Thyroid gland (tissue), 4 donors: Measurements from ENCODE around the gene MYBBP1A. TPM values are rescaled to one million over a fixed set of nuclear protein-coding genes. Genes with fewer than 3 reads are reported as not detected.
A peak's percentile ranks its signal among the peaks of the same experiment; 100 is the strongest.

Experiments used
- DNase-seq, 2 donors: peaks; one replicate each; pipeline ENCODE4 v3.0.0-alpha.2; 2019
- H3K27ac ChIP-seq, 3 donors: fragments of 200-600 bp; sonication (generic); 1 replicate in 2 of 3; 2 replicates in 1 of 3; pipeline ENCODE4 v1.5.1; 2016 to 2019; ENCODE audit warnings: mild to moderate bottlenecking in 1 of 3, moderate library complexity in 1 of 3
- H3K27me3 ChIP-seq: fragments of 200-600 bp; sonication (generic); one replicate; pipeline ENCODE4 v1.5.1; 2019
- H3K36me3 ChIP-seq, 2 donors: fragments of 200-600 bp; sonication (generic); one replicate each; pipeline ENCODE4 v1.5.1; 2016 to 2019
- H3K4me1 ChIP-seq, 2 donors: fragments of 200-600 bp; sonication (generic); one replicate each; pipeline ENCODE4 v1.5.1; 2017 to 2019
- H3K4me3 ChIP-seq, 3 donors: fragments of 200-600 bp; sonication (generic); replicated peaks in 1 of 3; 1 replicate in 2 of 3; 2 replicates in 1 of 3; pipeline ENCODE4 v1.5.1; 2016; ENCODE audit warnings: mild to moderate bottlenecking in 1 of 3
- H3K9me3 ChIP-seq: fragments of 200-600 bp; sonication (generic); one replicate; pipeline ENCODE4 v1.5.1; 2017
- POLR2A ChIP-seq, 2 donors: fragments of 450-650 bp; IDR thresholded peaks; one replicate each; pipeline ENCODE4 v1.6.1; 2017; ENCODE audit warnings: antibody characterized with exemption in 2 of 2, mild to moderate bottlenecking in 2 of 2, moderate library complexity in 1 of 2
- WGBS, 2 donors: methylation state at CpG; one replicate each; pipeline ENCODE4 v1.1.5; 2017; 5-methylcytosine and 5-hydroxymethylcytosine counted together
- intact Hi-C: fragments of 100-400 bp; cut with DNase I; formaldehyde crosslinking; loops from one replicate; pipeline ENCODE4 v1.15.1; 2023
- total RNA-seq, 4 donors: library from RNA; depleted of rRNA; stranded (reverse); fragments of >200 nt; gene quantifications; one replicate each; pipeline ENCODE4 v1.2.3, GENCODE V29; 2016
- TF ChIP-seq, protein P1 (sequence below), 6 experiments: fragments of 200-600 bp in 3 of 6; fragments of 450-650 bp in 3 of 6; sonication (generic) in 3 of 6; IDR thresholded peaks; one replicate each; pipeline ENCODE4 v1.5.1; 2016 to 2019; ENCODE audit warnings: antibody characterized with exemption in 6 of 6, mild to moderate bottlenecking in 2 of 6, inconsistent platforms in 1 of 6, moderate library complexity in 1 of 6

Gene MYBBP1A
- total RNA-seq, 4 donors from 2014 or later: 23.5 to 50.2 (median 37.6) TPM

DNA sequence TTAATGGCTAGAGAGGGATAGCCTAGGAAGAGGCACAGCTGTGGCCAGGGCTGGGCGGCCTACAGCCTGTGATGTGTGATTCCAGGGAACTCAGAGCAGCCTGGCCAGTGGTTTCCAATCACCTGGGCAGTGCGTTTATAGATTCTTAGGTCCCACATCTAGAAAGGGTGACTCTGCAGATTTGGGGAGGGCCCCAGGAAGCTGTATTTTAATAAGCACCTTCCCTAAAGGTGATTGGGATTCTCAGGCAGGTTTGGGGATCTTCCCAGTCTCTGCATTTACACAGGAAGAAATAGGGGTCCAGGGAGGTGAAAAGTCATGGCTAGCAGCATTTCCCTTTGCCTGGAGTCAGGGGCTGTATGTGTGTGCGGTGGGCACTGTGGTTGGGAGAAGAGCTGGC, 47.0 kb downstream of the MYBBP1A start:
- no peak for DNase-seq
- Histone ChIP-seq H3K27ac (peak overlapping the region in 1 of 3 donors; percentile 6), H3K4me3 (no peak overlapping the region), H3K9me3 (no peaks in the 10 kb centered on the region), H3K27me3 (no peaks in the 10 kb centered on the region), H3K4me1 (peaks cover under 1 to 58% of the 10 kb centered on the region in 2 donors), H3K36me3 (no peaks in the 10 kb centered on the region)
- WGBS, 2 donors: 93 to 96% methylated on average over 3 of the region's 3 CpGs
- intact Hi-C loops: no loop called here
- TF ChIP-seq, protein P1, sequence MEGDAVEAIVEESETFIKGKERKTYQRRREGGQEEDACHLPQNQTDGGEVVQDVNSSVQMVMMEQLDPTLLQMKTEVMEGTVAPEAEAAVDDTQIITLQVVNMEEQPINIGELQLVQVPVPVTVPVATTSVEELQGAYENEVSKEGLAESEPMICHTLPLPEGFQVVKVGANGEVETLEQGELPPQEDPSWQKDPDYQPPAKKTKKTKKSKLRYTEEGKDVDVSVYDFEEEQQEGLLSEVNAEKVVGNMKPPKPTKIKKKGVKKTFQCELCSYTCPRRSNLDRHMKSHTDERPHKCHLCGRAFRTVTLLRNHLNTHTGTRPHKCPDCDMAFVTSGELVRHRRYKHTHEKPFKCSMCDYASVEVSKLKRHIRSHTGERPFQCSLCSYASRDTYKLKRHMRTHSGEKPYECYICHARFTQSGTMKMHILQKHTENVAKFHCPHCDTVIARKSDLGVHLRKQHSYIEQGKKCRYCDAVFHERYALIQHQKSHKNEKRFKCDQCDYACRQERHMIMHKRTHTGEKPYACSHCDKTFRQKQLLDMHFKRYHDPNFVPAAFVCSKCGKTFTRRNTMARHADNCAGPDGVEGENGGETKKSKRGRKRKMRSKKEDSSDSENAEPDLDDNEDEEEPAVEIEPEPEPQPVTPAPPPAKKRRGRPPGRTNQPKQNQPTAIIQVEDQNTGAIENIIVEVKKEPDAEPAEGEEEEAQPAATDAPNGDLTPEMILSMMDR (IDR thresholded peaks at IDR 0.05): no peak
- TF ChIP-seq POLR2A (IDR thresholded peaks at IDR 0.05): no peak

DNA sequence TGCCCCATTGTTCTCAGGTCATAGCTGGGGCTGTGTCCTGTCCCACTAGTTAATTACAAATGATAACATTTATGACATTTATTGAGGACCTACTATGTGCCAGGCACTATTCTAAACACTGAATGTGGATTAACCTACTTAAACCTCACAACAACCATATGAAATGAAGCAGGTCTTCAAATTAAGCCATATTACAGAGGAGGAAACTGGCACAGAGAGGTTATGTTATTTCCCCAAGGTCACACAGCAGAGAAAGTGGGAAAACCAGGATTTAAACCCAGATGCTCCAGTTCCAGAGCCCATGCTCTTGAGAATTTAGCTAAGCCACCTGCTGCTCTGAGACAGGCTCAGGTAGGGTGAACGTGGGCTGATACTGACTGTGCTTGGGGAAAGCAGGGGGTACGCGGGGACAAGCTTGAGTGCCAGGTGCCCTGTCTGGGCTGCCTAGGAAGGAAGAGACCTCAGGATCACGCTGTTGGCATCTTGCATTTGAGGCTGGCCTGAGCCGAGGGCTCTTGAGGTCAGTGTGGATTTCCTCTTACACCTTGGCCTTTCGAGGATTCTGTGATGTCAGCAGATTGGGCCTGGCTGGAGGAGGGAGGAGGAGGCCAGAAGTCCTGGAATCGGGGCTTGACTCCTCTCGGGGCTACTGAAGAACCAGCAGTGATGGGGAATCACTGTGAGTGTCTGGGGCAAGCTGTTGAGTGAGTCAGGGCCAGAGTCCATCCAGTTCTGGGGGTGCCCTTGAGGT, 47.6 kb downstream of the MYBBP1A start:
- DNase-seq: no peak
- Histone ChIP-seq H3K4me3 (no peak overlapping the region), H3K27ac (peak overlapping the region in 1 of 3 donors; percentile 6), H3K9me3 (no peaks in the 10 kb centered on the region), H3K4me1 (peaks cover 7 to 62% of the 10 kb centered on the region in 2 donors), H3K27me3 (no peaks in the 10 kb centered on the region), H3K36me3 (no peaks in the 10 kb centered on the region)
- no peak for TF ChIP-seq POLR2A (IDR thresholded peaks at IDR 0.05)
- TF ChIP-seq, protein P1 (IDR thresholded peaks at IDR 0.05): no peak
- WGBS, 2 donors: 72 to 82% methylated on average over 6 to 8 of the region's 8 CpGs
- intact Hi-C loops: no loop called here

DNA sequence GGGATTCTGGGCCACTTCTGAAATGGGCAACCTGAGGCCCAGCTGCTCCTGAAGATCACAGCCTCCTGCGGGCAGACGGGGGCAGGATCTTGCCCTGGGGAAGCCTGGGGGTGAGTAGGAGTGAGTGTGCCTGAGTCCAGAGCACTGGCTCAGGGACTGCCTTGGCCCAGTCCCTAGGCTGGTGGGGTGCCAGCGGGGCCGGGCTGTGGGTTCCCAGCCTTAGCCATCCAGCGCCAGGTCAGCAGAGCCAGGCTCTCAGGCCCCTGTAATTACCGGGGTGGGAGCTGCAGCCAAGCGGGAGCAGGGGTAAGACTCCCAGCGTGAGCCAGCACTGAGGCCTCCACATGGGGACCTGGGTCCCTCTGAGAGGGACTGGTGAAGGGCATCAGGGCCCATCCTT, 48.3 kb downstream of the MYBBP1A start:
- Histone ChIP-seq H3K27me3 (no peaks in the 10 kb centered on the region), H3K9me3 (no peaks in the 10 kb centered on the region), H3K27ac (no peak overlapping the region), H3K4me3 (no peak overlapping the region), H3K4me1 (peaks cover 7 to 59% of the 10 kb centered on the region in 2 donors), H3K36me3 (no peaks in the 10 kb centered on the region)
- intact Hi-C loops: no loop called here
- WGBS, 2 donors: 81 to 100% methylated on average over 1 to 5 of the region's 8 CpGs
- no peak for DNase-seq
- TF ChIP-seq, protein P1 (IDR thresholded peaks at IDR 0.05): no peak

DNA sequence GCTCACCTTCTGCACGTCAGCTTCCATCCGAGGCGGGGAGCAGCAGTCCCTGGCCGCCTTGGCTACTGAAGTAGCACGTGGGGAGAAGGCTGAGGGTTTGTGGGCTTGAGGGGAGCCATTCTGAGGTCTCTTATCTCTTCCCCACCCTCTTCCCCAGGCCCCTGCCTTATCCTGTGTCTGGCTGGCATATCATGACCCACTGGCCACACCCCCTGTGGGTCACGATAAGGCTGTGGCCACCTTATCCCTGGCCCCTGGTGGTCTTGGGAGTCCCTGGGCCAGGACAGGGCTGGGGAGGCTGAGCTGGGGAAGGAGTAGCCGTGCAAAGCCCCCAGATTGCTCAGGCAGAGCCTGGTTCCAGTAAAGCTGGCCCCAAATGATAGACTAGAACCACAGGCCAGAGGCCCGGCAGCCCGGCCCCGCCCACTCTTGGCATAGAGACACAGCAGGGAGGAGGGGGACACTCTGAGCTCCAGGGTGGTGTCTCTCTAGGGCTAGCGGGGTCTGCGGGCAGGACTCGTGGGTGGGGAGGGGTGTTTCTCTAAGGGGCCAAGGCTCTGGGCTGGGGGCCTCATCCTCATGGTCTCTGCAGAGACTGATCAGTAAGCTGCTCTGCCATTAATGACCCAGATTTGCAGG, 48.9 kb downstream of the MYBBP1A start:
- Histone ChIP-seq H3K27ac (peak overlapping the region in 1 of 3 donors; percentile 28), H3K27me3 (no peaks in the 10 kb centered on the region), H3K4me3 (no peak overlapping the region), H3K9me3 (no peaks in the 10 kb centered on the region), H3K4me1 (peaks cover 7 to 59% of the 10 kb centered on the region in 2 donors), H3K36me3 (no peaks in the 10 kb centered on the region)
- intact Hi-C loops: no loop called here
- DNase-seq: no peak
- WGBS, 2 donors: 78 to 83% methylated on average over 7 of the region's 13 CpGs
- TF ChIP-seq, protein P1 (IDR thresholded peaks at IDR 0.05): no peak
- no peak for TF ChIP-seq POLR2A (IDR thresholded peaks at IDR 0.05)

DNA sequence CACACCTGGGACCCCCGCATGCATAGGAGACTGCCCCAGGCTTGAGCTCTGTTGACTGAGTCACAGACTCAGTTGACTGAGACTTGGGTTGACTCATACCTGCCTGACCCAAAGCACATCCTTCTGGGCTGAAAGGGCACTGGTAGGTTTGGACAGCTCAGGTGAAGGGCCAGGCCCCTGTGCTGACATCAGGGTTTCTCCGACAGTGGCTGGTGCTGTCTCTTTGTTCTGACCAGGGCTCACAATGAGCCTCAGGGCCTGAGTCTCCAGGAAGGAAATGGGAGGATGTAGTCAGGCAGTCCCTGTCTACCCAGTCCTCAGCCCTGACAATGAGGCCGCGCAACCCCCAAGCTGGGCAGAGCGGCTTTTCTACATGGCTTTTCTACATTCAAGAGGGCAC, 50.0 kb downstream of the MYBBP1A start:
- TF ChIP-seq POLR2A (IDR thresholded peaks at IDR 0.05): no peak
- TF ChIP-seq, protein P1 (IDR thresholded peaks at IDR 0.05): no peak
- Histone ChIP-seq H3K36me3 (no peaks in the 10 kb centered on the region), H3K27ac (peak overlapping the region in 1 of 3 donors; percentile 10), H3K27me3 (no peaks in the 10 kb centered on the region), H3K4me3 (no peak overlapping the region), H3K4me1 (peaks cover 7 to 58% of the 10 kb centered on the region in 2 donors), H3K9me3 (no peaks in the 10 kb centered on the region)
- no peak for DNase-seq
- intact Hi-C loops: no loop called here
- WGBS, 2 donors: 84 to 93% methylated on average over 4 to 5 of the region's 5 CpGs
